ENCODE data around the gene CAPN10. TPM values are rescaled to one million over a fixed set of nuclear protein-coding genes. Genes with fewer than 3 reads are reported as not detected.
"Not testable (repeated sequence)": the region's sequence is repeated elsewhere in the genome, so short reads cannot be mapped to it uniquely, and the experiment has no call there.

The CAPN10 gene, protein sequence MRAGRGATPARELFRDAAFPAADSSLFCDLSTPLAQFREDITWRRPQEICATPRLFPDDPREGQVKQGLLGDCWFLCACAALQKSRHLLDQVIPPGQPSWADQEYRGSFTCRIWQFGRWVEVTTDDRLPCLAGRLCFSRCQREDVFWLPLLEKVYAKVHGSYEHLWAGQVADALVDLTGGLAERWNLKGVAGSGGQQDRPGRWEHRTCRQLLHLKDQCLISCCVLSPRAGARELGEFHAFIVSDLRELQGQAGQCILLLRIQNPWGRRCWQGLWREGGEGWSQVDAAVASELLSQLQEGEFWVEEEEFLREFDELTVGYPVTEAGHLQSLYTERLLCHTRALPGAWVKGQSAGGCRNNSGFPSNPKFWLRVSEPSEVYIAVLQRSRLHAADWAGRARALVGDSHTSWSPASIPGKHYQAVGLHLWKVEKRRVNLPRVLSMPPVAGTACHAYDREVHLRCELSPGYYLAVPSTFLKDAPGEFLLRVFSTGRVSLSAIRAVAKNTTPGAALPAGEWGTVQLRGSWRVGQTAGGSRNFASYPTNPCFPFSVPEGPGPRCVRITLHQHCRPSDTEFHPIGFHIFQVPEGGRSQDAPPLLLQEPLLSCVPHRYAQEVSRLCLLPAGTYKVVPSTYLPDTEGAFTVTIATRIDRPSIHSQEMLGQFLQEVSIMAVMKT
- total RNA-seq: 10 to 100 TPM in 3 of 4 donors, 1 to 10 TPM in 1; 9.9 to 23.3 (median 13.7) TPM

DNA sequence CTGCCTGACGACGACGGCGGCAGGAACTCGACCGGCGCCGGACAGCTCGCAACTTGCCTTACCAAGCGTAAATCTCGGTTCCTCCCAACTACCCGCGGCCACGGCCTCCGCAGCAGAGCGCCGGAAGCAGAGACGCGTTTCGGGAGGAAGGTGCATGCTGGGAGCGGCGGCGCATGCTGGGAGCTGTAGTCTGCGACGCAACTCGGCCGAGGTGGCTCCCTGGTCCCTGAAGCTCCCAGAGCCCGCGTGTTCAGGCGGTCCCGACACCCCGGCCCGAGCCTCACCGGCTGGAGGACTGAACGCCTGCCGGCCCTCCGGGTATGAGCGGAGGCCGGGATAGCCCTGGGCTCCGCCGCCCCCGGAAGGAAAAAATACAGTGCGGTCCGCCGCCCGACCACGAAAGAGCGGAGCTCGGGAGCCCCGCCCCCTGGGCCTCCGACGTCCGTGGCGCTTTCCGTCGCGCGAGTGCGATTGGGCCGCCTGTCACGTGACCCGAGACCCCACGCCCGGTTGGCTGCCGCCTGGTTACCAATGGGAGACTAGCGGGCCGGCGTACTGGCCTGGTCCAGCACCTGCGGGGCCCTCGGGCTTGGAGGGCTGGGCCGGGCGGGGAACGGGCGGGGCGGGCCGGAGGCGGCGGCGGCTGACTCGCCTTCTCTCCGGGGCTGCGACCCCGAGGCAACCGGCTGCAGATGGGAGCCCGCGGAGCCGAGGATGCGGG, at the start of gene CAPN10:
Gene CAPN10, plus strand, starts transcription at position 537 of the 721 bp plus-strand sequence. Its CDS starts 178 bp downstream, at position 715.
- Histone ChIP-seq H3K4me1 (peaks cover 30 to 65% (median 31%) of the 10 kb centered on the region in 3 donors), H3K27ac (peak within 1 kb of the TSS; percentile 89 to 98 (median 96)), H3K4me3 (peak within 1 kb of the TSS; percentile 85 to 99 (median 96)), H3K36me3 (peaks cover 0 to 28% (median 0%) of the 10 kb centered on the region in 3 donors), H3K9me3 (no peaks in the 10 kb centered on the region), H3K27me3 (no peaks in the 10 kb centered on the region)
- intact Hi-C loops (cut with DNase I): no loop called here
- WGBS, 2 donors: 1 to 2% methylated on average over 10 to 23 of the region's 88 CpGs
- peak; percentile 86 for DNase-seq
- TF ChIP-seq, protein P1, sequence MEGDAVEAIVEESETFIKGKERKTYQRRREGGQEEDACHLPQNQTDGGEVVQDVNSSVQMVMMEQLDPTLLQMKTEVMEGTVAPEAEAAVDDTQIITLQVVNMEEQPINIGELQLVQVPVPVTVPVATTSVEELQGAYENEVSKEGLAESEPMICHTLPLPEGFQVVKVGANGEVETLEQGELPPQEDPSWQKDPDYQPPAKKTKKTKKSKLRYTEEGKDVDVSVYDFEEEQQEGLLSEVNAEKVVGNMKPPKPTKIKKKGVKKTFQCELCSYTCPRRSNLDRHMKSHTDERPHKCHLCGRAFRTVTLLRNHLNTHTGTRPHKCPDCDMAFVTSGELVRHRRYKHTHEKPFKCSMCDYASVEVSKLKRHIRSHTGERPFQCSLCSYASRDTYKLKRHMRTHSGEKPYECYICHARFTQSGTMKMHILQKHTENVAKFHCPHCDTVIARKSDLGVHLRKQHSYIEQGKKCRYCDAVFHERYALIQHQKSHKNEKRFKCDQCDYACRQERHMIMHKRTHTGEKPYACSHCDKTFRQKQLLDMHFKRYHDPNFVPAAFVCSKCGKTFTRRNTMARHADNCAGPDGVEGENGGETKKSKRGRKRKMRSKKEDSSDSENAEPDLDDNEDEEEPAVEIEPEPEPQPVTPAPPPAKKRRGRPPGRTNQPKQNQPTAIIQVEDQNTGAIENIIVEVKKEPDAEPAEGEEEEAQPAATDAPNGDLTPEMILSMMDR (IDR thresholded peaks at IDR 0.05): peak in 1 of 6 experiments; percentile 11
- peak in 3 of 4 donors; percentile 10 to 81 (median 43) for TF ChIP-seq POLR2A (IDR thresholded peaks at IDR 0.05)

GRCh38 chr2:240538031-240538780, 48.3 kb upstream of the CAPN10 start:
- Histone ChIP-seq H3K27me3 (no peaks in the 10 kb centered on the region), H3K9me3 (no peaks in the 10 kb centered on the region), H3K4me1 (no peaks in the 10 kb centered on the region), H3K4me3 (no peak overlapping the region), H3K27ac (no peak overlapping the region), H3K36me3 (peaks cover 0 to 86% (median 0%) of the 10 kb centered on the region in 3 donors)
- TF ChIP-seq POLR2A (IDR thresholded peaks at IDR 0.05): no peak
- 90 to 96% methylated on average over 5 to 11 of the region's 43 CpGs for WGBS, 2 donors
- intact Hi-C loops (cut with DNase I): no loop called here
- DNase-seq: no peak

GRCh38 chr2:240539101-240539500, 47.4 kb upstream of the CAPN10 start:
- peaks cover 0 to 77% (median 0%) of the 10 kb centered on the region in 3 donors for H3K36me3 ChIP-seq
- H3K27me3 ChIP-seq; intact Hi-C loops (cut with DNase I); H3K4me3 ChIP-seq; H3K4me1 ChIP-seq; DNase-seq; H3K27ac ChIP-seq; H3K9me3 ChIP-seq: not testable (repeated sequence)
- WGBS, 2 donors: 97 to 98% methylated on average over 6 to 17 of the region's 17 CpGs

- intact Hi-C loops (cut with DNase I): no loop called here
- Histone ChIP-seq H3K27ac (no peak overlapping the region), H3K27me3 (no peaks in the 10 kb centered on the region), H3K9me3 (no peaks in the 10 kb centered on the region), H3K4me3 (no peak overlapping the region), H3K4me1 (no peaks in the 10 kb centered on the region), H3K36me3 (peaks cover 0 to 69% (median 0%) of the 10 kb centered on the region in 3 donors)
- no peak for DNase-seq
- TF ChIP-seq, protein P1 (IDR thresholded peaks at IDR 0.05): no peak
- no peak for TF ChIP-seq POLR2A (IDR thresholded peaks at IDR 0.05)
Measured at GRCh38 chr2:240539906-240540305, 46.6 kb upstream of the CAPN10 start.

DNA sequence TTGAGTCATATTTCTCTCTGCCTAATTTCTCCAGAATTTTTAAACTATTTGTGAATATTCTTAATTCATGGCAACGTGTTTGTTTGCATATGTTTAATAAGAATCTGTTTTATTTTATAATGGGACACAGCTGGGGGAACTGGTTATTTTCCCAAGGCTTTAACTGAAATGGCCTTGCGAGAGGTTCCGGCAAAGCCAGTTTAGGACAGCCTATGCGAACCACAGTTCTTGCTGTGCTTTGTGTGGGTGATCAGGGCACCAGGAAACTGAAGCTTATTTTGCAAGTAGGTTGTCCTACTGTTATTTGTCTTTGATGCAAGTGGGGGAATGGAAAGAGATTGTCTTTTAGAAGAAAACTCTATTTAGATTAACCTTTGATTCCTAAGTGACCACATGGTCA, 35.2 kb upstream of the CAPN10 start:
- intact Hi-C loops (cut with DNase I): no loop called here
- H3K4me3 ChIP-seq: no peak overlapping the region
- H3K36me3 ChIP-seq: peaks cover 0 to 58% (median 4%) of the 10 kb centered on the region in 3 donors
- DNase-seq: no peak
- TF ChIP-seq, protein P1 (IDR thresholded peaks at IDR 0.05): no peak
- no peak for TF ChIP-seq POLR2A (IDR thresholded peaks at IDR 0.05)
- no peaks in the 10 kb centered on the region for H3K27me3 ChIP-seq
- H3K27ac ChIP-seq: peak overlapping the region in 2 of 4 donors; percentile 54 to 63
- H3K4me1 ChIP-seq: peaks cover 0 to 2% (median 0%) of the 10 kb centered on the region in 3 donors
- 64 to 92% methylated on average over 4 of the region's 4 CpGs for WGBS, 2 donors
- H3K9me3 ChIP-seq: no peaks in the 10 kb centered on the region
